ENCODE results near the gene SLCO3A1. TPM values are rescaled to one million over a fixed set of nuclear protein-coding genes. Genes with fewer than 3 reads are reported as not detected.

SLCO3A1 gene
- total and polyA plus RNA-seq, 4 donors = 9.6 to 60.7 (median 34.4) TPM

- Histone ChIP-seq H3K27me3 (ENCODE audit: control insufficient read depth in 1 of 2, insufficient read depth in 2 of 2, low read length in 1 of 2) (no peaks in the 10 kb centered on the region), H3K4me3 (ENCODE audit: low read length in 2 of 2) (no peak overlapping the region), H3K9me3 (ENCODE audit: control insufficient read depth, low read length) (no peaks in the 10 kb centered on the region), H3K27ac (ENCODE audit: low read depth in 1 of 2, low read length in 2 of 2) (no peak overlapping the region), H3K4me1 (ENCODE audit: control insufficient read depth in 1 of 2, insufficient read depth in 2 of 2, low read length in 2 of 2) (no peaks in the 10 kb centered on the region), H3K36me3 (ENCODE audit: control insufficient read depth in 1 of 2, insufficient read depth in 2 of 2, low read length in 1 of 2) (peaks cover 0 to 8% of the 10 kb centered on the region in 2 donors)
- intact Hi-C loops (cut with DNase I) = no loop called here
- DNase-seq = no peak
- 83% methylated on average over 6 of the region's 6 CpGs for WGBS, 2 donors
- ATAC-seq (ENCODE audit: low FRiP score) = no peak
Observed at GRCh38 chr15:92123962-92124656, 270.6 kb downstream of the SLCO3A1 start.

- no peaks in the 10 kb centered on the region for H3K9me3 ChIP-seq (ENCODE audit: control insufficient read depth, low read length)
- H3K36me3 ChIP-seq (ENCODE audit: control insufficient read depth in 1 of 2, insufficient read depth in 2 of 2, low read length in 1 of 2) = peaks cover 0 to 8% of the 10 kb centered on the region in 2 donors
- H3K4me3 ChIP-seq (ENCODE audit: low read length in 2 of 2) = no peak overlapping the region
- no peak overlapping the region for H3K27ac ChIP-seq (ENCODE audit: low read depth in 1 of 2, low read length in 2 of 2)
- H3K27me3 ChIP-seq (ENCODE audit: control insufficient read depth in 1 of 2, insufficient read depth in 2 of 2, low read length in 1 of 2) = no peaks in the 10 kb centered on the region
- intact Hi-C loops (cut with DNase I) = no loop called here
- ATAC-seq (ENCODE audit: low FRiP score) = no peak
- WGBS, 2 donors = 72 to 78% methylated on average over 3 of the region's 3 CpGs
- H3K4me1 ChIP-seq (ENCODE audit: control insufficient read depth in 1 of 2, insufficient read depth in 2 of 2, low read length in 2 of 2) = no peaks in the 10 kb centered on the region
- no peak for DNase-seq
Observed at GRCh38 chr15:92124657-92125010, 271.1 kb downstream of the SLCO3A1 start.

DNA sequence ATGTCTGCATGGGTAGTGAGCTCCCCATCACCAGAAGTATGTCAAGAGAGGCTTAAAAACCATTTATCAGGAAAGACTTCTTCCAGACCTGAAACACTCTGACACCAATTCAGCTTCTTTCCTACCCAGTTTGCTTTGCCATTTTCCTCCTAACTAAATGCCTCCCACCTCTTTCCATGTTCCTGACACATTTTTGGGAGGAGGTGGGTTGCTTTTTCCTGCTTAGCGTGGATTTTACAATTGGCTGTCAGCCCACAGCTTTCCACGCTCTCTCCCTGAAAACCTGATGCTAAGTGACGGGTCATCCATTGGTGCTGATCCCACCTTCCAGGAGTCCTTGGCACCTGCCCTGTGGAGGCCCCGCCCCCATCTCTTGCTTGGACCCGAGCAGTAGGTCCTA lies 275.3 kb downstream of the SLCO3A1 start:
- Histone ChIP-seq H3K27me3 (ENCODE audit: control insufficient read depth in 1 of 2, insufficient read depth in 2 of 2, low read length in 1 of 2) (no peaks in the 10 kb centered on the region), H3K4me3 (ENCODE audit: low read length in 2 of 2) (no peak overlapping the region), H3K4me1 (ENCODE audit: control insufficient read depth in 1 of 2, insufficient read depth in 2 of 2, low read length in 2 of 2) (no peaks in the 10 kb centered on the region), H3K36me3 (ENCODE audit: control insufficient read depth in 1 of 2, insufficient read depth in 2 of 2, low read length in 1 of 2) (peaks cover 5 to 11% of the 10 kb centered on the region in 2 donors), H3K27ac (ENCODE audit: low read depth in 1 of 2, low read length in 2 of 2) (no peak overlapping the region), H3K9me3 (ENCODE audit: control insufficient read depth, low read length) (no peaks in the 10 kb centered on the region)
- DNase-seq (no peak), ATAC-seq (ENCODE audit: low FRiP score) (no peak)
- intact Hi-C loops (cut with DNase I) = no loop called here
- WGBS, 2 donors = 89% methylated on average over 5 of the region's 5 CpGs

- H3K9me3 ChIP-seq (ENCODE audit: control insufficient read depth, low read length) = no peaks in the 10 kb centered on the region
- DNase-seq (no peak), ATAC-seq (ENCODE audit: low FRiP score) (no peak)
- H3K4me1 ChIP-seq (ENCODE audit: control insufficient read depth in 1 of 2, insufficient read depth in 2 of 2, low read length in 2 of 2) = no peaks in the 10 kb centered on the region
- H3K4me3 ChIP-seq (ENCODE audit: low read length in 2 of 2) = no peak overlapping the region
- no peak overlapping the region for H3K27ac ChIP-seq (ENCODE audit: low read depth in 1 of 2, low read length in 2 of 2)
- H3K27me3 ChIP-seq (ENCODE audit: control insufficient read depth in 1 of 2, insufficient read depth in 2 of 2, low read length in 1 of 2) = no peaks in the 10 kb centered on the region
- WGBS, 2 donors = 83 to 91% methylated on average over 2 of the region's 2 CpGs
- intact Hi-C loops (cut with DNase I) = no loop called here
- H3K36me3 ChIP-seq (ENCODE audit: control insufficient read depth in 1 of 2, insufficient read depth in 2 of 2, low read length in 1 of 2) = peaks cover 5 to 11% of the 10 kb centered on the region in 2 donors
Observed at GRCh38 chr15:92130244-92130643, 276.7 kb downstream of the SLCO3A1 start.

- H3K27ac ChIP-seq (ENCODE audit: low read depth in 1 of 2, low read length in 2 of 2) = no peak overlapping the region
- no peaks in the 10 kb centered on the region for H3K4me1 ChIP-seq (ENCODE audit: control insufficient read depth in 1 of 2, insufficient read depth in 2 of 2, low read length in 2 of 2)
- 93 to 95% methylated on average over 3 of the region's 3 CpGs for WGBS, 2 donors
- intact Hi-C loops (cut with DNase I) = no loop called here
- no peak overlapping the region for H3K4me3 ChIP-seq (ENCODE audit: low read length in 2 of 2)
- no peaks in the 10 kb centered on the region for H3K27me3 ChIP-seq (ENCODE audit: control insufficient read depth in 1 of 2, insufficient read depth in 2 of 2, low read length in 1 of 2)
- ATAC-seq (ENCODE audit: low FRiP score) (no peak), DNase-seq (no peak)
- peaks cover 5 to 15% of the 10 kb centered on the region in 2 donors for H3K36me3 ChIP-seq (ENCODE audit: control insufficient read depth in 1 of 2, insufficient read depth in 2 of 2, low read length in 1 of 2)
- no peaks in the 10 kb centered on the region for H3K9me3 ChIP-seq (ENCODE audit: control insufficient read depth, low read length)
Observed at GRCh38 chr15:92130906-92131305, 277.4 kb downstream of the SLCO3A1 start.

GRCh38 chr15:92132982-92133755 lies 279.7 kb downstream of the SLCO3A1 start:
- intact Hi-C loops (cut with DNase I) = no loop called here
- no peak overlapping the region for H3K4me3 ChIP-seq (ENCODE audit: low read length in 2 of 2)
- H3K9me3 ChIP-seq (ENCODE audit: control insufficient read depth, low read length) = no peaks in the 10 kb centered on the region
- no peak overlapping the region for H3K27ac ChIP-seq (ENCODE audit: low read depth in 1 of 2, low read length in 2 of 2)
- DNase-seq (no peak), ATAC-seq (ENCODE audit: low FRiP score) (no peak)
- H3K27me3 ChIP-seq (ENCODE audit: control insufficient read depth in 1 of 2, insufficient read depth in 2 of 2, low read length in 1 of 2) = no peaks in the 10 kb centered on the region
- 91 to 93% methylated on average over 17 of the region's 17 CpGs for WGBS, 2 donors
- peaks cover 5 to 12% of the 10 kb centered on the region in 2 donors for H3K36me3 ChIP-seq (ENCODE audit: control insufficient read depth in 1 of 2, insufficient read depth in 2 of 2, low read length in 1 of 2)
- H3K4me1 ChIP-seq (ENCODE audit: control insufficient read depth in 1 of 2, insufficient read depth in 2 of 2, low read length in 2 of 2) = no peaks in the 10 kb centered on the region

GRCh38 chr15:92140796-92141195 lies 287.3 kb downstream of the SLCO3A1 start:
- H3K9me3 ChIP-seq (ENCODE audit: control insufficient read depth, low read length) = no peaks in the 10 kb centered on the region
- intact Hi-C loops (cut with DNase I) = no loop called here
- no peak for ATAC-seq (ENCODE audit: low FRiP score)
- peaks cover 0 to 3% of the 10 kb centered on the region in 2 donors for H3K4me1 ChIP-seq (ENCODE audit: control insufficient read depth in 1 of 2, insufficient read depth in 2 of 2, low read length in 2 of 2)
- no peak overlapping the region for H3K4me3 ChIP-seq (ENCODE audit: low read length in 2 of 2)
- no peak for DNase-seq
- peaks cover 0 to under 1% of the 10 kb centered on the region in 2 donors for H3K36me3 ChIP-seq (ENCODE audit: control insufficient read depth in 1 of 2, insufficient read depth in 2 of 2, low read length in 1 of 2)
- H3K27ac ChIP-seq (ENCODE audit: low read depth in 1 of 2, low read length in 2 of 2) = no peak overlapping the region
- no peaks in the 10 kb centered on the region for H3K27me3 ChIP-seq (ENCODE audit: control insufficient read depth in 1 of 2, insufficient read depth in 2 of 2, low read length in 1 of 2)
- 95% methylated on average over 5 of the region's 5 CpGs for WGBS, 2 donors

DNA sequence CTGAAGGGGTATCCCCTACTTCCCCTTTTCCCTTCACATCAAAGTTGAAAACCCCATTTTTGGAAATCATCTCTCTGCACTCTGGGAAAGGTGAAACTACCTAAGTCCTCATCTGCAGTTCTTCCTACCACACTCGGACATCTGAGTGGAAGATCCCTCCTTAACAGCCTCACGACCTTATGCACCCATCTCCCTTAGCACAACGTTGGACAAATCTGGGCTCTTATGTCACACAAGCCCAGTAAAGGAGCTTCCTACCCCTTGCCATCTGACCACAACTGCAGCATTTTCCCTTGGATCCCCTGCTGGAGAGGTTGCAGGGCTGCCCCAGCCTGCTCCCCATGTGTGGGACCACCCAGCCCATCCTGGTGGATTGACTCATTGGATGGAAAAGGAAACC lies 288.1 kb downstream of the SLCO3A1 start:
- Histone ChIP-seq H3K27ac (ENCODE audit: low read depth in 1 of 2, low read length in 2 of 2) (no peak overlapping the region), H3K36me3 (ENCODE audit: control insufficient read depth in 1 of 2, insufficient read depth in 2 of 2, low read length in 1 of 2) (no peaks in the 10 kb centered on the region), H3K27me3 (ENCODE audit: control insufficient read depth in 1 of 2, insufficient read depth in 2 of 2, low read length in 1 of 2) (no peaks in the 10 kb centered on the region), H3K4me3 (ENCODE audit: low read length in 2 of 2) (no peak overlapping the region), H3K4me1 (ENCODE audit: control insufficient read depth in 1 of 2, insufficient read depth in 2 of 2, low read length in 2 of 2) (peaks cover 0 to 3% of the 10 kb centered on the region in 2 donors), H3K9me3 (ENCODE audit: control insufficient read depth, low read length) (no peaks in the 10 kb centered on the region)
- ATAC-seq (ENCODE audit: low FRiP score) = no peak
- intact Hi-C loops (cut with DNase I) = no loop called here
- no peak for DNase-seq
- 89 to 91% methylated on average over 3 of the region's 3 CpGs for WGBS, 2 donors

Data from aorta (tissue), 5 donors.